Brain pericyte (primary cell): ENCODE data around the gene EIPR1.
A peak's percentile ranks its signal among the peaks of the same experiment; 100 is the strongest.

Experiments used
- DNase-seq: peaks from one replicate; pipeline ENCODE4 v3.0.0-alpha.2; 2012; ENCODE audit warnings: low read depth, low spot score

The EIPR1 gene

GRCh38 chr2:3307236-3307635 lies 70.4 kb downstream of the EIPR1 start:
- no peak for DNase-seq

- no peak for DNase-seq
Observed at GRCh38 chr2:3305952-3306351, 71.7 kb downstream of the EIPR1 start.

- DNase-seq = no peak
Observed at GRCh38 chr2:3305431-3305830, 72.2 kb downstream of the EIPR1 start.

- peak; percentile 60 for DNase-seq
Observed at GRCh38 chr2:3303583-3304406, 73.8 kb downstream of the EIPR1 start.

- DNase-seq = no peak
Observed at GRCh38 chr2:3302751-3303582, 74.7 kb downstream of the EIPR1 start.

GRCh38 chr2:3302421-3302750 lies 75.2 kb downstream of the EIPR1 start:
- no peak for DNase-seq

GRCh38 chr2:3301001-3301400 lies 76.6 kb downstream of the EIPR1 start:
- no peak for DNase-seq

GRCh38 chr2:3300224-3300995 lies 77.2 kb downstream of the EIPR1 start:
- no peak for DNase-seq

GRCh38 chr2:3299703-3300102 lies 77.9 kb downstream of the EIPR1 start:
- no peak for DNase-seq

- no peak for DNase-seq
Observed at GRCh38 chr2:3299130-3299529, 78.5 kb downstream of the EIPR1 start.

- no peak for DNase-seq
Observed at GRCh38 chr2:3298191-3298590, 79.4 kb downstream of the EIPR1 start.

GRCh38 chr2:3297523-3297922 lies 80.1 kb downstream of the EIPR1 start:
- no peak for DNase-seq

- no peak for DNase-seq
Observed at GRCh38 chr2:3296182-3296972, 81.2 kb downstream of the EIPR1 start.

GRCh38 chr2:3294493-3294892 lies 83.1 kb downstream of the EIPR1 start:
- no peak for DNase-seq

- DNase-seq = no peak
Observed at GRCh38 chr2:3294069-3294468, 83.5 kb downstream of the EIPR1 start.

GRCh38 chr2:3293221-3293620 lies 84.4 kb downstream of the EIPR1 start:
- no peak for DNase-seq

GRCh38 chr2:3292416-3292815 lies 85.2 kb downstream of the EIPR1 start:
- no peak for DNase-seq

GRCh38 chr2:3291750-3292149 lies 85.9 kb downstream of the EIPR1 start:
- no peak for DNase-seq

GRCh38 chr2:3291113-3291512 lies 86.5 kb downstream of the EIPR1 start:
- DNase-seq = no peak

- no peak for DNase-seq
Observed at GRCh38 chr2:3290655-3291054, 87.0 kb downstream of the EIPR1 start.

- DNase-seq = no peak
Observed at GRCh38 chr2:3289971-3290370, 87.6 kb downstream of the EIPR1 start.
